ENCODE data around the gene ZNF385B. TPM values are rescaled to one million over a fixed set of nuclear protein-coding genes. Genes with fewer than 3 reads are reported as not detected.

ZNF385B gene
- total and polyA plus RNA-seq, 9 donors: 4.8 to 20.9 (median 9.1) TPM

GRCh38 chr2:179532863-179533278, 328.5 kb downstream of the ZNF385B start:
- Histone ChIP-seq H3K36me3 (no peaks in the 10 kb centered on the region), H3K27ac (no peak overlapping the region), H3K4me3 (no peak overlapping the region), H3K9me3 (no peaks in the 10 kb centered on the region), H3K27me3 (no peaks in the 10 kb centered on the region), H3K4me1 (ENCODE audit: insufficient read depth) (no peaks in the 10 kb centered on the region)
- no peak for DNase-seq
- WGBS, 3 donors: 86 to 90% (median 89%) methylated on average over 2 of the region's 2 CpGs
- intact Hi-C loops (cut with DNase I): no loop called here
- no peak for TF ChIP-seq POLR2A (IDR thresholded peaks at IDR 0.05)
- no peak for TF ChIP-seq EP300 (IDR thresholded peaks at IDR 0.05)
- no peak for TF ChIP-seq CTCF (IDR thresholded peaks at IDR 0.05)

- 92 to 99% (median 92%) methylated on average over 2 of the region's 2 CpGs for whole genome bisulfite sequencing, 3 donors
- H3K27ac ChIP-seq: no peak overlapping the region
- H3K27me3 ChIP-seq: no peaks in the 10 kb centered on the region
- intact Hi-C loops (cut with DNase I): no loop called here
- no peak for TF ChIP-seq POLR2A (IDR thresholded peaks at IDR 0.05)
- no peak for TF ChIP-seq CTCF (IDR thresholded peaks at IDR 0.05)
- TF ChIP-seq EP300 (IDR thresholded peaks at IDR 0.05): no peak
- no peaks in the 10 kb centered on the region for H3K36me3 ChIP-seq
- no peaks in the 10 kb centered on the region for H3K9me3 ChIP-seq
- H3K4me3 ChIP-seq: no peak overlapping the region
- no peak for DNase-seq
- H3K4me1 ChIP-seq (ENCODE audit: insufficient read depth): no peaks in the 10 kb centered on the region
Observed at GRCh38 chr2:179528576-179529069, 332.8 kb downstream of the ZNF385B start.

DNA sequence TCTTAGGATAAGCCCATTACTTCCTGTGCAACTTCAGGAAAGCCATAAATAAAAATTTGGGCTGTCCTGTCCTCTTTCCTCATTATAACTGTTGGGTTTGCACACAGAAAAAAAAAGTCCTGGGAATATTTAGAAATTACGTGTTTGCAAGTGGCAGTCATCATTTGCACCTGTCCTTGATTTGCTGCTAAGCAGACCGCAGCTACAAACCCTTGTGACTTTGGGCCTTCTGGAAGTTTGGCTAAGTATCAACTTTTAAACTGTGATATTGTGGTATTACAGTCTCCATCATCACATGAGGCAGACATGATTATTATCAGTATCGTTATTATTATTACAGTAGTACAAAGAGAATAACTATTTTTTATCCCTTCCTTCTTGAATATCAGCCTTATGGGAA, 336.1 kb downstream of the ZNF385B start:
- no peak for TF ChIP-seq EP300 (IDR thresholded peaks at IDR 0.05)
- no peak for TF ChIP-seq CTCF (IDR thresholded peaks at IDR 0.05)
- TF ChIP-seq POLR2A (IDR thresholded peaks at IDR 0.05): no peak
- no peak for DNase-seq
- Histone ChIP-seq H3K4me1 (ENCODE audit: insufficient read depth) (no peaks in the 10 kb centered on the region), H3K27ac (no peak overlapping the region), H3K9me3 (no peaks in the 10 kb centered on the region), H3K36me3 (no peaks in the 10 kb centered on the region), H3K4me3 (no peak overlapping the region), H3K27me3 (no peaks in the 10 kb centered on the region)
- WGBS, 3 donors: 20 to 42% (median 23%) methylated on average over 3 of the region's 3 CpGs
- intact Hi-C loops (cut with DNase I): no loop called here

GRCh38 chr2:179524809-179525339, 336.5 kb downstream of the ZNF385B start:
- intact Hi-C loops (cut with DNase I): no loop called here
- no peaks in the 10 kb centered on the region for H3K27me3 ChIP-seq
- whole genome bisulfite sequencing, 3 donors: 65 to 68% (median 68%) methylated on average over 5 of the region's 5 CpGs
- no peaks in the 10 kb centered on the region for H3K9me3 ChIP-seq
- TF ChIP-seq EP300 (IDR thresholded peaks at IDR 0.05) (no peak), POLR2A (IDR thresholded peaks at IDR 0.05) (no peak), CTCF (IDR thresholded peaks at IDR 0.05) (no peak)
- no peaks in the 10 kb centered on the region for H3K36me3 ChIP-seq
- no peaks in the 10 kb centered on the region for H3K4me1 ChIP-seq (ENCODE audit: insufficient read depth)
- no peak overlapping the region for H3K27ac ChIP-seq
- no peak for DNase-seq
- no peak overlapping the region for H3K4me3 ChIP-seq

Data from ovary (tissue), 9 donors.